Measurements from ENCODE around the gene TM4SF4. TPM values are rescaled to one million over a fixed set of nuclear protein-coding genes. Genes with fewer than 3 reads are reported as not detected.

Gene TM4SF4
- total and polyA plus RNA-seq, 2 experiments from 2014 or later, result not detected

- Histone ChIP-seq H2AFZ (peak overlapping the region; percentile 83; the same call in 1 of the 2 replicates), H3K79me2 (replicated peaks; ENCODE audit: insufficient read depth) (no peaks in the 10 kb centered on the region), H3K27me3 (ENCODE audit: insufficient read depth) (no peaks in the 10 kb centered on the region), H3K4me1 (ENCODE audit: insufficient read depth) (peaks cover 10% of the 10 kb centered on the region; the same call in 1 of the 2 replicates), H3F3A (replicated peaks; ENCODE audit: low read depth) (no peaks in the 10 kb centered on the region), H3K36me3 (ENCODE audit: insufficient read depth) (no peaks in the 10 kb centered on the region), H3K4me3 (no peak overlapping the region), H3K27ac (ENCODE audit: low read depth) (no peak overlapping the region), H3K4me2 (no peak overlapping the region), H4K20me1 (replicated peaks; ENCODE audit: insufficient read depth) (no peaks in the 10 kb centered on the region), H3K9me2 (ENCODE audit: insufficient read depth) (0 out of 2 replicates have a peak, but pooled peaks cover 3% of the 10 kb centered on the region)
- ATAC-seq (no peak), DNase-seq (ENCODE audit: low spot score) (no peak)
- H3K27ac Mint-ChIP-seq, result no peak overlapping the region
- no peaks in the 10 kb centered on the region for H3K9me3 Mint-ChIP-seq
- peaks cover 17% of the 10 kb centered on the region for H3K4me1 Mint-ChIP-seq
- peaks cover 4% of the 10 kb centered on the region for H3K27me3 Mint-ChIP-seq (ENCODE audit: insufficient read depth, low read depth, poor library complexity)
- H3K4me3 Mint-ChIP-seq, result no peak overlapping the region
- TF ChIP-seq ZNF331 (CRISPR knock-in tag; IDR thresholded peaks at IDR 0.05; ENCODE audit: low read depth) (no peak), POLR2AphosphoS5 (IDR thresholded peaks at IDR 0.05; ENCODE audit: low read depth) (no peak), REST (IDR thresholded peaks at IDR 0.05; ENCODE audit: unreplicated experiment) (no peak), STAT1 (IDR thresholded peaks at IDR 0.05; ENCODE audit: unreplicated experiment) (no peak), EZH2phosphoT487 (IDR thresholded peaks at IDR 0.05; ENCODE audit: unreplicated experiment) (no peak), CTCF (conservative IDR thresholded peaks at IDR 0.05; ENCODE audit: low read depth in 2 of 2) (no peak), EZH2 (IDR thresholded peaks at IDR 0.05; ENCODE audit: low read depth, unreplicated experiment) (no peak), CREB1 (CRISPR knock-in tag; IDR thresholded peaks at IDR 0.05; ENCODE audit: low read depth) (no peak), JUNB (IDR thresholded peaks at IDR 0.05; ENCODE audit: unreplicated experiment) (no peak), ZNF462 (CRISPR knock-in tag; IDR thresholded peaks at IDR 0.05) (no peak), ETS1 (IDR thresholded peaks at IDR 0.05) (no peak), NANOG (IDR thresholded peaks at IDR 0.05; ENCODE audit: borderline replicate concordance) (no peak), ZNF114 (CRISPR knock-in tag; IDR thresholded peaks at IDR 0.05) (no peak)
- H3K36me3 Mint-ChIP-seq (ENCODE audit: low read depth), result no peaks in the 10 kb centered on the region
Measured at GRCh38 chr3:149475451-149476060, 1.1 kb downstream of the TM4SF4 start.

Measured in GM23338 (cell line).